Cardiac fibroblast (primary cell): ENCODE results near the gene SLC23A2.
"Not testable (repeated sequence)": the region's sequence is repeated elsewhere in the genome, so short reads cannot be mapped to it uniquely, and the experiment has no call there.

Experiments used
- DNase-seq, 2 donors: peaks; one replicate each; pipeline versions ENCODE4 v3.0.0 to v3.0.0-alpha.2; 2010; ENCODE audit warnings: low read depth in 2 of 2
- H3K4me3 ChIP-seq, 2 donors: replicated peaks in 1 of 2; 1 replicate in 1 of 2; 2 replicates in 1 of 2; pipeline ENCODE4 v1.5.1; 2011; ENCODE audit warnings: low read depth in 2 of 2, low read length in 2 of 2, mild to moderate bottlenecking in 2 of 2, moderate library complexity in 1 of 2
- TF ChIP-seq, protein P1 (sequence below): IDR thresholded peaks from one replicate; pipeline ENCODE4 v1.5.1; 2011; ENCODE audit warnings: low read depth, mild to moderate bottlenecking, low read length, inconsistent platforms

SLC23A2 gene

DNA sequence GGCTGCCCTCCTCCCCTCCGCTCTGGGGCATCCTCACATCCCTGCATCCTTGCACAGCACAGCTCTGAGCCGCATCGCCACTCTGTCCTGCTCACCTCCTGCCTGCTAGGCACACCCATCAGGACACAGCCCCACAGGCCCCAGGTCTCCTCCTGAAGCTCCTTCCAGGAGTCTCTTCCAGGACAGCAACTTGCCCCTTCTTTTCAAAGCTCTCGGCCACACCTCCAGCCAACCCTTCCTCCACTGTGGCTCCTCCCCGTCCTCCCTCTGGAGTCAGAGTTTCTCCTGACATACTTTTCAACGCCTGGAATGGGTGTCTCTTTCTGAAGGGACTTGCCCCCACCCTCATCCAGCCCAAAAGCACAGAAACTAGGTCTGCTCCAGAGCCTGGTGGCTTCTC lies 77.3 kb downstream of the SLC23A2 start:
- TF ChIP-seq, protein P1, sequence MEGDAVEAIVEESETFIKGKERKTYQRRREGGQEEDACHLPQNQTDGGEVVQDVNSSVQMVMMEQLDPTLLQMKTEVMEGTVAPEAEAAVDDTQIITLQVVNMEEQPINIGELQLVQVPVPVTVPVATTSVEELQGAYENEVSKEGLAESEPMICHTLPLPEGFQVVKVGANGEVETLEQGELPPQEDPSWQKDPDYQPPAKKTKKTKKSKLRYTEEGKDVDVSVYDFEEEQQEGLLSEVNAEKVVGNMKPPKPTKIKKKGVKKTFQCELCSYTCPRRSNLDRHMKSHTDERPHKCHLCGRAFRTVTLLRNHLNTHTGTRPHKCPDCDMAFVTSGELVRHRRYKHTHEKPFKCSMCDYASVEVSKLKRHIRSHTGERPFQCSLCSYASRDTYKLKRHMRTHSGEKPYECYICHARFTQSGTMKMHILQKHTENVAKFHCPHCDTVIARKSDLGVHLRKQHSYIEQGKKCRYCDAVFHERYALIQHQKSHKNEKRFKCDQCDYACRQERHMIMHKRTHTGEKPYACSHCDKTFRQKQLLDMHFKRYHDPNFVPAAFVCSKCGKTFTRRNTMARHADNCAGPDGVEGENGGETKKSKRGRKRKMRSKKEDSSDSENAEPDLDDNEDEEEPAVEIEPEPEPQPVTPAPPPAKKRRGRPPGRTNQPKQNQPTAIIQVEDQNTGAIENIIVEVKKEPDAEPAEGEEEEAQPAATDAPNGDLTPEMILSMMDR, result no peak
- H3K4me3 ChIP-seq, result no peak overlapping the region
- DNase-seq, result no peak

DNA sequence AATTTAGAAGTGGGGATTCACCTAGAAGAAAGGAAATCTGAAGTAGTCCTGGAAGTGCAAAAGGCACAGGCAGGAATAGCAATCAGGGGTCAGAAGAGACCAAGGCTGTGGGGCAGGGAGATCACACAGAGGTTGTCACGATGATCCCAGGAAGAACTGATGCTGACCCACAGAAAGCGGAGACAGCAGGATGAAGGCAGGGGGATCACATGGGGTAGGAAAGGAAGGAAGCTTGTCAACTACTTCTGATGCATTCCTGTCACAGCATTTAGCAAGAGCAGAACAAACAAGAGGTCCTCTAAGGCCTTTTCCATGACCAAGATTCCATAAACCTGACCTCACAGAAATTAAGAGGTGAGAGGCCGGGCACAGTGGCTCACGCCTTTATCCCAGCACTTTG lies 79.1 kb downstream of the SLC23A2 start:
- no peak for DNase-seq
- TF ChIP-seq, protein P1, result no peak

DNA sequence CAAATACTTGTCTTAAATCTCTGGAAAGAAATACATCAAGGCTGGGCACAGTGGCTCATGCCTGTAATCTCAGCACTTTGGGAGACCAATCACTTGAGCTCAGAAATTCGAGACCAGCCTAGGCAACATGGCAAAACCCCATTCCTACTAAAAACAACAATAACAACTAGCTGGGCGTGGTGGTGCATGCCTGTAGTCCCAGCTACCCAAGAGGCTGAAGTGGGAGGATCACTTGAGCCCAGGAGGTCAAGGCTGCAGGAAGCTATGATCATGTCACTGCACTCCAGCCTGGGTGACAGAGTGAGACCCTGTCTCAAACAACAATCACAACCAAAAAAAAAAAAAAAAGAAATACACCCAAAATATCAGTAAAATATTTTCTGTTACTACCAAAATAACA lies 80.0 kb downstream of the SLC23A2 start:
- H3K4me3 ChIP-seq, DNase-seq: not testable (repeated sequence)

More for the DNA sequence above, 79.1 kb downstream of the SLC23A2 start:
- H3K4me3 ChIP-seq, result no peak overlapping the region

DNA sequence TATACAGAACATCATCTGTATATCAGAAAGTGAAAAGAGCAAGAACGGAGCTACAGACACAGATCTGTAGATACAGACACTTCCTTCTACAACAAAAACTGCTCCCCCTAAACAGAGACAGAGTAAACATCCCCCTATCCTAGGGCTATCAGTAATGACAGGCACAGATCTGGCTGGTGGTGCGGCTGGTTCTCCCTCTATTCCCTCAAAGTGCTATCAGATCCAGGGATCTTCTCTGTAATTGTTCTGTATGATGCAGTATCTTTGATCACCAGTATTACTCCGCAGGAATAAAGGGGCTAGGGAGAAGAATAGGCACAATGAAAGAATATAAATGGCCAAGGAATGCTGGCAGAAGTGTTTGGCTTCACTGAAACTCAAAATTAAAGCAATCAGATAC lies 80.7 kb downstream of the SLC23A2 start:
- no peak overlapping the region for H3K4me3 ChIP-seq
- no peak for DNase-seq
- TF ChIP-seq, protein P1, result no peak

DNA sequence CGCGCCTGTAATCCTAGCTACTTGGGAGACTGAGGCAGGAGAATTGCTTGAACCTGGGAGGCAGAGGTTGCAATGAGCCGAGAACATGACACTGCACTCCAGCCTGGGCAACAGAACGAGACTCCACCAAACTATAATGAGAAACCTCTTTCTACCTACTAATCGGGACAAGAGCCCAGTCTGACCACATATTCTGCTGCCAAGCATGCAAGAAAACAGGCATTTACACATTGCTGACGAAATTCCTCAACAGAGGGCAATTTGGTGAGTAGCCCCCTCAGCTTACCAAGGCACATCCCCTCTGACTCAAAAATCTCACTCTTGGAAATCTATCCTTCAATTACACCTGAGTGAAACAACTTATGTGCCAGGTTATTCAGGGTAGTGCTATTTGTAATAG lies 81.2 kb downstream of the SLC23A2 start:
- no peak for DNase-seq
- TF ChIP-seq, protein P1, result no peak

DNA sequence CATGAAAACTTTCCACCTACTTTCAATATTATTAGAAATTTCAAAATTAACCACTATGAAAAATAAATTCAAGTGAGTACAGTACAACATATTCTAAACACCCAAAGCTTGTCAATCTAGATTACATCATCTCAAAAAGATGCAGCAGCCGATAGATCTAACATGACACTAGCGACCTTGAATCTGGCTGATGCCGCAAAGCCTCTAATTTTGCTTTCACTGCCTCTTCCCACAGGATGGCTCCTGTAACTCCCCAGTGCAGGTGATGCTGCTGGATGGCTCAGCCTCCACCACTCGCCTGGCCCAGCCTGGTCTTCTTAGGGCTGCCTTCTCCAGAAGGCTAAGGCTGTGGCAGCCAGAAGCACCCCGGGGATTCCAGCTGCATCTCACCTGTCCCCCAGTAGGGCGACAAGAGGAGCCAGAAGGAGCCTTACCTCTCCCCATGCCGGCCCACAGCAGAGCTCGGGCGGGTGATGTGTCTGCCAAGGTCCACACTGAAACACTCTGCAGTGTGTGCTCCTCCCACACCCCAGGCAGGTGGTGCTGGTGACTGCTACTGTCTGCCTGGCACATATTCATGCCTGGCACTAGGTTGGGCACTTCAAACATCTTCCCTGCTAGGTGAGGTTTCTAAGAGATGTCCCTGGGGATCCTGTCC lies 82.1 kb downstream of the SLC23A2 start:
- TF ChIP-seq, protein P1, result no peak
- DNase-seq, result no peak
- no peak overlapping the region for H3K4me3 ChIP-seq

More for the DNA sequence above, 81.2 kb downstream of the SLC23A2 start:
- no peak overlapping the region for H3K4me3 ChIP-seq

DNA sequence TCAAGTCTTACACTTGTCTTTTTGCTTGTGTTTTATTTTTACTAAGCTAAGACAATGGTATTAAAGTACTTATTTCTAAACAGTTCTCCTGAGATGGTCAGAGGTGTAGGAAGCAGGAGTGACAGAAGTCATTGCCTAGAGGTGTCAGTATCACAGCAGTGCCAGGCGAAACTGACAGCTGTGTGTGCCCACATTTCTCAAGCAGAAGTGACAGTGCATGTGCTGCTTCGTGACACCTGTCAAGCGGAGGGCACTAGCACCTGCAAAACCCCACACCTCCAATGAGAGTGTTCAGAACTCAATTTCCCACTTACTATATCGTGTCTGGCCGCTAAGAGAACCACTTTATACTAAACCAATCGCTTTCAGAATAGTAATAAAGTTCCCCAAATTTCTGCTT lies 82.8 kb downstream of the SLC23A2 start:
- TF ChIP-seq, protein P1, result no peak
- H3K4me3 ChIP-seq, result no peak overlapping the region
- no peak for DNase-seq
